Measurements from ENCODE around the gene DET1. TPM values are rescaled to one million over a fixed set of nuclear protein-coding genes. Genes with fewer than 3 reads are reported as not detected.

The DET1 gene
- total RNA-seq, 1 experiment from 2014 or later: 6.6 TPM

- Mint-ChIP-seq H3K27me3 (ENCODE audit: low read depth) (peaks cover 4% of the 10 kb centered on the region), H3K4me3 (no peak overlapping the region), H3K9me3 (no peaks in the 10 kb centered on the region), H3K36me3 (ENCODE audit: insufficient read depth in 1 of 3, low read depth in 3 of 3) (no peaks in the 10 kb centered on the region), H3K4me1 (peaks cover 13 to 14% of the 10 kb centered on the region in 2 experiments), H3K27ac (no peak overlapping the region)
- Histone ChIP-seq H4K5ac (ENCODE audit: insufficient read length, low read depth, low read length) (no peak overlapping the region), H4K20me1 (ENCODE audit: control insufficient read depth, insufficient read depth, insufficient read length) (no peaks in the 10 kb centered on the region), H4K8ac (replicated peaks; ENCODE audit: insufficient read length, low read depth, low read length) (no peak overlapping the region), H3K4ac (ENCODE audit: low read depth, low read length) (no peak overlapping the region), H2AK5ac (ENCODE audit: insufficient read length, low read length) (no peak overlapping the region), H3K79me1 (ENCODE audit: insufficient read depth, low read depth, low read length, poor library complexity, severe bottlenecking) (no peaks in the 10 kb centered on the region), H3T11ph (ENCODE audit: low read length) (no peak overlapping the region), H2BK20ac (ENCODE audit: low read depth, low read length, poor library complexity, severe bottlenecking) (no peak overlapping the region), H3K14ac (ENCODE audit: insufficient read depth, low read length) (no peak overlapping the region), H3K27me3 (ENCODE audit: insufficient read depth, low read length) (no peaks in the 10 kb centered on the region), H3K18ac (ENCODE audit: insufficient read length, low read depth, low read length) (no peak overlapping the region), H3K27ac (ENCODE audit: insufficient read length, low read depth, low read length) (no peak overlapping the region), H3K23me2 (ENCODE audit: insufficient read length, low read depth, low read length, poor library complexity, severe bottlenecking) (no peaks in the 10 kb centered on the region), H3K79me2 (ENCODE audit: insufficient read depth, low read length) (no peaks in the 10 kb centered on the region), H2AFZ (ENCODE audit: low read length) (no peak overlapping the region), H3K4me2 (ENCODE audit: insufficient read depth, insufficient read length, low read length) (no peak overlapping the region), H2BK15ac (ENCODE audit: low read depth, low read length) (no peak overlapping the region), H3K9me3 (ENCODE audit: control insufficient read depth, low read depth, low read length) (no peaks in the 10 kb centered on the region), H2BK5ac (ENCODE audit: insufficient read length, low read length) (no peak overlapping the region), H3K56ac (ENCODE audit: insufficient read length, low read depth, low read length) (no peak overlapping the region), H3K9ac (ENCODE audit: extremely low read depth, insufficient read length, low read length) (no peak overlapping the region), H2BK12ac (ENCODE audit: insufficient read length, low read depth, low read length) (no peak overlapping the region), H3K4me1 (ENCODE audit: insufficient read depth, low read length) (no peaks in the 10 kb centered on the region), H3K23ac (ENCODE audit: insufficient read length, low read depth, low read length) (no peak overlapping the region), H4K91ac (ENCODE audit: insufficient read length, low read depth, low read length) (no peak overlapping the region), H2BK120ac (ENCODE audit: low read depth, low read length, poor library complexity, severe bottlenecking) (no peak overlapping the region)
- no peak for TF ChIP-seq CTCF (conservative IDR thresholded peaks at IDR 0.05)
- no peak for DNase-seq
- no CpG with 5 or more reads among the region's 7 CpGs for WGBS (ENCODE audit: extremely low coverage, insufficient read length, low lambda C conversion rate)
Measured at GRCh38 chr15:88574655-88575054, 28.2 kb upstream of the DET1 start.

Data from H9 (cell line).